WI38 (cell line): Measurements from ENCODE around the gene RASAL2.

Source experiments
- H3K4me3 ChIP-seq: 2 replicates; pipeline ENCODE4 v1.5.1; 2011; ENCODE audit warnings: low read depth, mild to moderate bottlenecking, control low read depth, low read length
- TF ChIP-seq, protein P1 (sequence below): IDR thresholded peaks from 2 replicates; pipeline ENCODE4 v1.5.1; 2012; ENCODE audit warnings: low read depth, mild to moderate bottlenecking, control low read depth, low read length

RASAL2 gene

DNA sequence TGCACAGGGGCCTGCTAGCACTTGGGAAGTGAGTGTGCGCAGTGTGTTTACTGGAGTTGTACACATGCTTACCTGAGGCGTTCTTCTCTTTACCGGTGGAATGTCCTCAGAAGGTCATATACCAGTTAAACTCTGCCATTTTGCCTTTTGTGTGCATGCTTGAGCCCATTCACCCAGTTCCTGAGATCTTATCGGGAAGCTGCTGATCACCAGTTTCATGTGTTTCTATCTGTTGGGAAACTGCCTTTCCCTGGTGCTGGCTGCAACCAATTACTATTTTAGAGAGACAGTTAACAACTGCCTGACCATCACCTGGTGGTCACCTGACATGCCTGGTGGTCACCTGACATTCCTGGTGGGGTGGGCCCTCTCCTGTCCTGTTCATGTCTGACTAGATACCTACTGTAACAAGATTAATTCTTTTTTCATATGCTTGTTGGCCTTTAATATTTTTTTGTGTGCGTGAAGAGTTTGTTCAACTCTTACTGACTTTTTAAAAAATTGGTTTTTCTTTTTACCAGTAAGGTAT, 137.0 kb downstream of the RASAL2 start:
- no peak overlapping the region for H3K4me3 ChIP-seq
- TF ChIP-seq, protein P1, sequence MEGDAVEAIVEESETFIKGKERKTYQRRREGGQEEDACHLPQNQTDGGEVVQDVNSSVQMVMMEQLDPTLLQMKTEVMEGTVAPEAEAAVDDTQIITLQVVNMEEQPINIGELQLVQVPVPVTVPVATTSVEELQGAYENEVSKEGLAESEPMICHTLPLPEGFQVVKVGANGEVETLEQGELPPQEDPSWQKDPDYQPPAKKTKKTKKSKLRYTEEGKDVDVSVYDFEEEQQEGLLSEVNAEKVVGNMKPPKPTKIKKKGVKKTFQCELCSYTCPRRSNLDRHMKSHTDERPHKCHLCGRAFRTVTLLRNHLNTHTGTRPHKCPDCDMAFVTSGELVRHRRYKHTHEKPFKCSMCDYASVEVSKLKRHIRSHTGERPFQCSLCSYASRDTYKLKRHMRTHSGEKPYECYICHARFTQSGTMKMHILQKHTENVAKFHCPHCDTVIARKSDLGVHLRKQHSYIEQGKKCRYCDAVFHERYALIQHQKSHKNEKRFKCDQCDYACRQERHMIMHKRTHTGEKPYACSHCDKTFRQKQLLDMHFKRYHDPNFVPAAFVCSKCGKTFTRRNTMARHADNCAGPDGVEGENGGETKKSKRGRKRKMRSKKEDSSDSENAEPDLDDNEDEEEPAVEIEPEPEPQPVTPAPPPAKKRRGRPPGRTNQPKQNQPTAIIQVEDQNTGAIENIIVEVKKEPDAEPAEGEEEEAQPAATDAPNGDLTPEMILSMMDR = no peak

DNA sequence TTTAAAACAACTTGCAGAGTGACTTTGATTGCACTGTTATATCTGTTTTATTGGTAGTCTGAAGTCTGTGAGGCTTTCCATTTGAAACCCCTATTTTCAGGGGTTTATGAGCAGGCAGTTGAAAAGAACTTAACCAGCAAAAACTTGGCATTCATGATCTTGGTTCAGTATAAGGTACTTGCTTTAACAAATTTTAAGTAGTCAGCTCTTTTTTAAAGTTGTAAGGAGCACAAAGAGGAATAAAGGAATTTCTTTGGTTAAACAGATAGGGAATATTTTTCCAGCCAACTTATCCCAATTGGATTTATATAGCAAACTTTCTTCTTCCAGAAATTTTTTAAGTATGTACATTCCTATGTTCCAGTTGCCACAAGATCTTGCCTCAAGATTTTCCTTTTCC, 138.2 kb downstream of the RASAL2 start:
- TF ChIP-seq, protein P1 = no peak

DNA sequence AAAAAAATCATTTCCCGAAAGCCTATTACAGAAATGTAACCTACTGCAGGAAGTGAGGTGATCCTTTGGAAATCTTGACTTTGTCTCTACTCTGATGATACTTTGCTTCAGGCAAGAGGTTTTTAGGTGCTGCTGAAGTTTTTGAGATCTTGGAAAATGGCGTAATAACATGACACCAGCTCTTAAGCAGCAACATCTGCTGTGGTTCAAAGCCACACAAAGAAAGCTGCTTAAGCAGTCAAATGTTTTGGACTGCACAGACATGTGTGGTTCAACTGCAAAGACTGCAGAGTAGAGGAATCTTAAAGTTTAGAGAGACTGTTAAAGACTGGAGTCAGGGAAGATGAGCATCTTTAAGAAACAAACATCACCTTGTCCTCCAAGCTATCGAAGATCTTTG, 139.0 kb downstream of the RASAL2 start:
- no peak overlapping the region for H3K4me3 ChIP-seq
- TF ChIP-seq, protein P1 = no peak

More for the DNA sequence above, 138.2 kb downstream of the RASAL2 start:
- H3K4me3 ChIP-seq = no peak overlapping the region

DNA sequence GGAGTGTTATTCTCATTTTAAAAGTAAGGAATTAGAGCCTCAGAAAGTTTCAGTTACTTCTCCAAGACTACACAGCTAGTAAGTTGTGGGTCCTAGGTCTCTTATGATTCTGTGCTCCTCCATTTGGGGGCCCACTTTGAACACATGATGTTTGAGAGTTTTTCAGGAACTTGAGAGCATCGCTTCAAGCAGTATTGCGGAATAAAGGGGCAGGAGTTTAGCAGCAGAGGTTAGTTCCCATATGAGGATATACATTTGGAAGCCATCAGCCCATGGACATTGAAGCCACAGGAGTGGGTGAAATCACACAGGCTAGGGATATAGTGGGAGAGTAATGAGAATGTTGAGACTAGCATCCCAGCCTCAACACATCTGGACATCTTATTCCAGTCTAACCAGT, 143.2 kb downstream of the RASAL2 start:
- no peak overlapping the region for H3K4me3 ChIP-seq
- TF ChIP-seq, protein P1 = no peak

DNA sequence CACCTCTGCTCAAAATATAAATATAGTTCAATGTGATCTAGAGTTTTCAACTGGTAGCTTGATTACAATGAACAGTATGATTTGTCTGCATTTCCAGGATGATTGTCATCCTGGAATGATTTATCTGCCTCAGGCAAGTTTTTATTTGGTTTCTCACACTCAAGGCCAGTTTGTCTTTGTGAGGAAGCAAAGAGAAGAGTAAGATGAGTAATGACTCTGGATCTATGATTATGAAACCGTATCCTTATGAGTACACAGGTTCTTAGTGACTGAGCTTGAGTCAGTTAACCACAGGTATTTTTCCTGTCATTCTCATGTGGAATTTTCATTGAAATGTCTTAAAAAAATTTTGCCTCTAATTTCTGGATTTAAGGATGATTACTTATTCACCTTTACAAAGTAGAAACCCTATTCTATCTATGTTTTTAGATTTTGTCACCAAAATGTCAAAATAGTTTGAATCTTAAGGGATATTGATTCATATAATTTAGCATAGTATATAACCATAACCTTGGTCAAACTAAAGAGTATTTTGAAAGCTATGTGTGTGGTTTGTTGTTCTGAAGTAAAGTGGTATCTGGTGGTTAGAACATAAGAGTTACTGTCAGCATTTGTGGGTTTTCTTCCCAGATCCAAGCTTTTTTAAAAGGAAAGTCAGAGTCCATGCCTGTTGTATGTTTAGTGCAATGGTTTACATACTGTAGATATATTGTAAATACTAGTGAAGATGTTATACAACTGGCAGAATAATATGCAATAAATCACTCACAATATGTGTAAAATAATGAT, 145.0 kb downstream of the RASAL2 start:
- H3K4me3 ChIP-seq = no peak overlapping the region
- TF ChIP-seq, protein P1 = no peak

DNA sequence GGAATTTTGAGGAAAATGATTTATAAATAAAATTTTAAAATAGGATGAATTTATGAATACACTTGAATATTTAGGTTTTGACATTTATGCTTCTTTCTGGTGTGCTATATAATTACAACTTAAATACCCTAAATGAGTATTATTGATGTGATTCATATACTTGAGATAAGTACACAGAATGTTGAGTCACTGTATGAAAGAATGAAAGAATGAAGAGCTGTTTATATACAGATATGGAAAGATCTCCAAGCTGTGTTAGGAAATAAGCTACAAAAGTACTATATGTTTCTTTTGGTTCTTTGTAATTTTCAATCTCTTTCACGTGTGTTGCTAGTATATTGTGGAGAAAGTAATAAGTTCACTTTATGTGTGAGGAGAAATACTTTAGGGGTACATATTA, 147.2 kb downstream of the RASAL2 start:
- TF ChIP-seq, protein P1 = no peak

DNA sequence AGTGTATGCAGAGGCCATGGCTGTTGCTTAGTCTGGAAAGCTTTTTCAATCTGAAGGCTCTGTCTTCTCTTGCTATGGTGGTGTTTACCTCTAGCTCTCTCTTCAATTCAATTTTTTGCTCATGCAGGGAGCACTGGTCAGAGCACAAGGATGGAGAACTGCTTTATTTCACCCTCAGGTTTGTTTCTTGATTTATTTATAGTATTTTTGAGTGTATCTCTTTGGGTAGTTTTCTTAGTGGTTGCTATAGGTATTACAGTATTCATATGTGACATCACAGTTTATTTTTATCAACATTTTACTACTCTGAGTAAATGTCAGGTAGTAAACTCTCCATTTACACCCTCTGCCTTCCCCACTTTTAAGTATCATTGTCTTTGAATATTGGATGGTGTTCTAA, 147.9 kb downstream of the RASAL2 start:
- TF ChIP-seq, protein P1 = no peak
- H3K4me3 ChIP-seq = no peak overlapping the region

More for the DNA sequence above, 147.2 kb downstream of the RASAL2 start:
- no peak overlapping the region for H3K4me3 ChIP-seq
